H9 (cell line): Measurements from ENCODE around the gene FOXL1. TPM values are rescaled to one million over a fixed set of nuclear protein-coding genes. Genes with fewer than 3 reads are reported as not detected.
A peak's percentile ranks its signal among the peaks of the same experiment; 100 is the strongest.

ENCODE experiments used
- DNase-seq: peaks from one replicate; pipeline ENCODE4 v3.0.0-alpha.2; 2017
- H2AFZ ChIP-seq: one replicate; pipeline ENCODE4 v1.6.1; 2013; ENCODE audit warnings: mild to moderate bottlenecking, low read length, control low read depth, moderate library complexity
- H2AK5ac ChIP-seq: 2 replicates; pipeline ENCODE4 v1.6.1; 2013; ENCODE audit warnings: low read length, control low read depth, mixed read lengths; ENCODE audit not compliant: insufficient read length
- H2BK120ac ChIP-seq: one replicate; pipeline ENCODE4 v1.6.1; 2013; ENCODE audit warnings: low read depth, mild to moderate bottlenecking, low read length, control low read depth, inconsistent platforms; ENCODE audit not compliant: poor library complexity, severe bottlenecking
- H2BK12ac ChIP-seq: 2 replicates; pipeline ENCODE4 v1.6.1; 2013; ENCODE audit warnings: low read length, control low read depth, mixed read lengths, low read depth; ENCODE audit not compliant: insufficient read length
- H2BK15ac ChIP-seq: 2 replicates; pipeline ENCODE4 v1.6.1; 2013; ENCODE audit warnings: low read depth, low read length, control low read depth
- H2BK20ac ChIP-seq: one replicate; pipeline ENCODE4 v1.6.1; 2013; ENCODE audit warnings: low read depth, mild to moderate bottlenecking, low read length, control low read depth, inconsistent platforms; ENCODE audit not compliant: poor library complexity, severe bottlenecking
- H2BK5ac ChIP-seq: 2 replicates; pipeline ENCODE4 v1.6.1; 2013; ENCODE audit warnings: low read length, control low read depth, mixed read lengths; ENCODE audit not compliant: insufficient read length
- H3K14ac ChIP-seq: 2 replicates; pipeline ENCODE4 v1.6.1; 2013; ENCODE audit warnings: low read length, control low read depth; ENCODE audit not compliant: insufficient read depth
- H3K18ac ChIP-seq: 2 replicates; pipeline ENCODE4 v1.6.1; 2013; ENCODE audit warnings: low read depth, mild to moderate bottlenecking, mixed read lengths, low read length, control low read depth; ENCODE audit not compliant: insufficient read length
- H3K23ac ChIP-seq: 2 replicates; pipeline ENCODE4 v1.6.1; 2013; ENCODE audit warnings: low read length, control low read depth, mixed read lengths, low read depth; ENCODE audit not compliant: insufficient read length
- H3K23me2 ChIP-seq: 2 replicates; pipeline ENCODE4 v1.6.1; 2013; ENCODE audit warnings: low read depth, mild to moderate bottlenecking, mixed read lengths, low read length, control low read depth; ENCODE audit not compliant: insufficient read length, poor library complexity, severe bottlenecking
- H3K27ac ChIP-seq: 2 replicates; pipeline ENCODE4 v1.5.1; 2013; ENCODE audit warnings: low read length, control low read depth, mixed read lengths, low read depth; ENCODE audit not compliant: insufficient read length
- H3K27me3 ChIP-seq: 2 replicates; pipeline ENCODE4 v1.6.1; 2013; ENCODE audit warnings: low read length, control low read depth, inconsistent platforms; ENCODE audit not compliant: insufficient read depth
- H3K4ac ChIP-seq: 2 replicates; pipeline ENCODE4 v1.6.1; 2013; ENCODE audit warnings: low read depth, mild to moderate bottlenecking, control low read depth, inconsistent platforms, low read length, moderate library complexity
- H3K4me1 ChIP-seq: 2 replicates; pipeline ENCODE4 v1.6.1; 2013; ENCODE audit warnings: low read length, control low read depth, inconsistent platforms; ENCODE audit not compliant: insufficient read depth
- H3K4me2 ChIP-seq: 2 replicates; pipeline ENCODE4 v1.6.1; 2013; ENCODE audit warnings: low read length, control low read depth, mixed read lengths; ENCODE audit not compliant: insufficient read length, insufficient read depth
- H3K56ac ChIP-seq: 2 replicates; pipeline ENCODE4 v1.6.1; 2013; ENCODE audit warnings: low read depth, mild to moderate bottlenecking, mixed read lengths, low read length, control low read depth; ENCODE audit not compliant: insufficient read length
- H3K79me1 ChIP-seq: 2 replicates; pipeline ENCODE4 v1.6.1; 2013; ENCODE audit warnings: low read depth, mild to moderate bottlenecking, moderate library complexity, low read length, control low read depth, inconsistent platforms; ENCODE audit not compliant: insufficient read depth, poor library complexity, severe bottlenecking
- H3K79me2 ChIP-seq: 2 replicates; pipeline ENCODE4 v1.6.1; 2013; ENCODE audit warnings: low read length, control low read depth, inconsistent platforms; ENCODE audit not compliant: insufficient read depth
- H3K9ac ChIP-seq: 2 replicates; pipeline ENCODE4 v1.6.1; 2013; ENCODE audit warnings: low read length, control low read depth, mixed read lengths; ENCODE audit not compliant: insufficient read length; ENCODE audit errors: extremely low read depth
- H3K9me3 ChIP-seq: one replicate; pipeline ENCODE4 v1.6.1; 2013; ENCODE audit warnings: low read depth, low read length, inconsistent platforms; ENCODE audit not compliant: control insufficient read depth
- H3T11ph ChIP-seq: one replicate; pipeline ENCODE4 v1.6.1; 2013; ENCODE audit warnings: mild to moderate bottlenecking, low read length, control low read depth, inconsistent platforms
- H4K20me1 ChIP-seq: one replicate; pipeline ENCODE4 v1.6.1; 2013; ENCODE audit not compliant: control insufficient read depth, insufficient read length, insufficient read depth
- H4K5ac ChIP-seq: 2 replicates; pipeline ENCODE4 v1.6.1; 2013; ENCODE audit warnings: low read depth, mild to moderate bottlenecking, mixed read lengths, low read length, control low read depth; ENCODE audit not compliant: insufficient read length
- H4K8ac ChIP-seq: replicated peaks from 2 replicates; pipeline ENCODE4 v1.6.1; 2013; ENCODE audit warnings: low read length, control low read depth, mixed read lengths, low read depth; ENCODE audit not compliant: insufficient read length
- H4K91ac ChIP-seq: 2 replicates; pipeline ENCODE4 v1.6.1; 2013; ENCODE audit warnings: low read depth, mild to moderate bottlenecking, moderate library complexity, mixed read lengths, low read length, control low read depth; ENCODE audit not compliant: insufficient read length
- H3K27ac Mint-ChIP-seq, 3 experiments: 2 replicates in 2 of 3; 3 replicates in 1 of 3; pipeline ENCODE4 v1.8.0; 2020 to 2021; ENCODE audit warnings: mixed read lengths in 3 of 3, mild to moderate bottlenecking in 1 of 3, moderate library complexity in 1 of 3
- H3K27me3 Mint-ChIP-seq: 2 replicates; pipeline ENCODE4 v1.8.0; 2021; ENCODE audit warnings: low read depth, mild to moderate bottlenecking, moderate library complexity, mixed read lengths
- H3K36me3 Mint-ChIP-seq, 3 experiments: 2 replicates in 2 of 3; 3 replicates in 1 of 3; pipeline ENCODE4 v1.8.0; 2020 to 2021; ENCODE audit warnings: low read depth in 3 of 3, mixed read lengths in 3 of 3; ENCODE audit not compliant: insufficient read depth in 1 of 3
- H3K4me1 Mint-ChIP-seq, 2 experiments: 2 replicates each; pipeline ENCODE4 v1.8.0; 2020; ENCODE audit warnings: mixed read lengths in 2 of 2
- H3K4me3 Mint-ChIP-seq, 2 experiments: 2 replicates in 1 of 2; 3 replicates in 1 of 2; pipeline ENCODE4 v1.8.0; 2020 to 2021; ENCODE audit warnings: mild to moderate bottlenecking in 2 of 2, mixed read lengths in 2 of 2, moderate library complexity in 1 of 2
- H3K9me3 Mint-ChIP-seq, 2 experiments: 2 replicates in 1 of 2; 3 replicates in 1 of 2; pipeline ENCODE4 v1.8.0; 2020; ENCODE audit warnings: mild to moderate bottlenecking in 2 of 2, mixed read lengths in 2 of 2, moderate library complexity in 1 of 2
- WGBS: extraction: QIAGEN DNeasy Blood & Tissue Kit; methylation state at CpG from one replicate; pipeline ENCODE4 v1.1.7; 2013; ENCODE audit warnings: missing lambda C conversion rate, low lambda C conversion rate, mixed read lengths; ENCODE audit not compliant: insufficient read length; ENCODE audit errors: extremely low coverage; 5-methylcytosine and 5-hydroxymethylcytosine counted together
- total RNA-seq: library from RNA; stranded (reverse); gene quantifications from 2 replicates; pipeline ENCODE4 v1.2.1, GENCODE V29; 2021
- TF ChIP-seq, protein P1 (sequence below): fragments of 200-600 bp; sonication (generic); conservative IDR thresholded peaks from 3 replicates; pipeline ENCODE4 v1.8.0; 2021; ENCODE audit warnings: antibody characterized with exemption, mild to moderate bottlenecking

The FOXL1 gene
- total RNA-seq, 1 experiment from 2014 or later, result 0.09 TPM

DNA sequence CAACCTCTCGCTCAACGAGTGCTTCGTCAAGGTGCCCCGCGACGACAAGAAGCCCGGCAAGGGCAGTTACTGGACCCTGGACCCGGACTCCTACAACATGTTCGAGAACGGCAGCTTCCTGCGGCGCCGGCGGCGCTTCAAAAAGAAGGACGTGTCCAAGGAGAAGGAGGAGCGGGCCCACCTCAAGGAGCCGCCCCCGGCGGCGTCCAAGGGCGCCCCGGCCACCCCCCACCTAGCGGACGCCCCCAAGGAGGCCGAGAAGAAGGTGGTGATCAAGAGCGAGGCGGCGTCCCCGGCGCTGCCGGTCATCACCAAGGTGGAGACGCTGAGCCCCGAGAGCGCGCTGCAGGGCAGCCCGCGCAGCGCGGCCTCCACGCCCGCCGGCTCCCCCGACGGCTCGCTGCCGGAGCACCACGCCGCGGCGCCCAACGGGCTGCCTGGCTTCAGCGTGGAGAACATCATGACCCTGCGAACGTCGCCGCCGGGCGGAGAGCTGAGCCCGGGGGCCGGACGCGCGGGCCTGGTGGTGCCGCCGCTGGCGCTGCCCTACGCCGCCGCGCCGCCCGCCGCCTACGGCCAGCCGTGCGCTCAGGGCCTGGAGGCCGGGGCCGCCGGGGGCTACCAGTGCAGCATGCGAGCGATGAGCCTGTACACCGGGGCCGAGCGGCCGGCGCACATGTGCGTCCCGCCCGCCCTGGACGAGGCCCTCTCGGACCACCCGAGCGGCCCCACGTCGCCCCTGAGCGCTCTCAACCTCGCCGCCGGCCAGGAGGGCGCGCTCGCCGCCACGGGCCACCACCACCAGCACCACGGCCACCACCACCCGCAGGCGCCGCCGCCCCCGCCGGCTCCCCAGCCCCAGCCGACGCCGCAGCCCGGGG, 10.4 kb upstream of the FOXL1 start:
- Histone ChIP-seq H4K8ac (no peak overlapping the region), H3K9ac (no peak overlapping the region), H3K56ac (no peak overlapping the region), H3K27me3 (peaks cover 77% of the 10 kb centered on the region), H3K79me2 (no peaks in the 10 kb centered on the region), H4K5ac (no peak overlapping the region), H2BK5ac (no peak overlapping the region), H2BK15ac (no peak overlapping the region), H2BK20ac (no peak overlapping the region), H3T11ph (no peak overlapping the region), H3K23ac (no peak overlapping the region), H3K18ac (no peak overlapping the region), H4K20me1 (no peaks in the 10 kb centered on the region), H3K9me3 (no peaks in the 10 kb centered on the region), H3K23me2 (peaks cover 14% of the 10 kb centered on the region), H3K4me2 (peak overlapping the region; percentile 36), H2BK12ac (no peak overlapping the region), H4K91ac (no peak overlapping the region), H3K79me1 (no peaks in the 10 kb centered on the region), H3K4me1 (peaks cover 10% of the 10 kb centered on the region; the same call in 1 of the 2 replicates), H3K14ac (no peak overlapping the region), H2AFZ (no peak overlapping the region), H2BK120ac (no peak overlapping the region), H2AK5ac (no peak overlapping the region), H3K27ac (no peak overlapping the region), H3K4ac (no peak overlapping the region)
- Mint-ChIP-seq H3K27ac (no peak overlapping the region), H3K27me3 (peaks cover 92% of the 10 kb centered on the region), H3K9me3 (peaks cover 2 to 3% of the 10 kb centered on the region in 2 experiments; a peak in 2 of 5 replicates), H3K36me3 (no peaks in the 10 kb centered on the region), H3K4me3 (peak overlapping the region; percentile 52 to 77; a peak in 4 of 5 replicates), H3K4me1 (peaks cover 33 to 47% of the 10 kb centered on the region in 2 experiments)
- DNase-seq, result peak; percentile 47
- TF ChIP-seq, protein P1, sequence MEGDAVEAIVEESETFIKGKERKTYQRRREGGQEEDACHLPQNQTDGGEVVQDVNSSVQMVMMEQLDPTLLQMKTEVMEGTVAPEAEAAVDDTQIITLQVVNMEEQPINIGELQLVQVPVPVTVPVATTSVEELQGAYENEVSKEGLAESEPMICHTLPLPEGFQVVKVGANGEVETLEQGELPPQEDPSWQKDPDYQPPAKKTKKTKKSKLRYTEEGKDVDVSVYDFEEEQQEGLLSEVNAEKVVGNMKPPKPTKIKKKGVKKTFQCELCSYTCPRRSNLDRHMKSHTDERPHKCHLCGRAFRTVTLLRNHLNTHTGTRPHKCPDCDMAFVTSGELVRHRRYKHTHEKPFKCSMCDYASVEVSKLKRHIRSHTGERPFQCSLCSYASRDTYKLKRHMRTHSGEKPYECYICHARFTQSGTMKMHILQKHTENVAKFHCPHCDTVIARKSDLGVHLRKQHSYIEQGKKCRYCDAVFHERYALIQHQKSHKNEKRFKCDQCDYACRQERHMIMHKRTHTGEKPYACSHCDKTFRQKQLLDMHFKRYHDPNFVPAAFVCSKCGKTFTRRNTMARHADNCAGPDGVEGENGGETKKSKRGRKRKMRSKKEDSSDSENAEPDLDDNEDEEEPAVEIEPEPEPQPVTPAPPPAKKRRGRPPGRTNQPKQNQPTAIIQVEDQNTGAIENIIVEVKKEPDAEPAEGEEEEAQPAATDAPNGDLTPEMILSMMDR, result no peak
- WGBS, result no CpG with 5 or more reads among the region's 116 CpGs
